Kidney (tissue), 14 donors: ENCODE data around the gene CSTF2T. TPM values are rescaled to one million over a fixed set of nuclear protein-coding genes. Genes with fewer than 3 reads are reported as not detected.

ENCODE experiments used
- DNase-seq, 5 donors: peaks; one replicate each; pipeline ENCODE4 v3.0.0-alpha.2; 2013 to 2020
- FAIRE-seq: peaks from 2 replicates; lab custom pipeline; 2012; peaks lifted over from hg19 to GRCh38; lab: Jason Lieb, UNC
- H3K27ac ChIP-seq, 2 donors: one replicate each; pipeline ENCODE4 v1.7.0; 2013; ENCODE audit warnings: low read depth in 2 of 2, low read length in 2 of 2, inconsistent platforms in 1 of 2
- H3K27me3 ChIP-seq: one replicate; pipeline ENCODE4 v1.7.1; 2013; ENCODE audit warnings: low read length, inconsistent platforms; ENCODE audit not compliant: control insufficient read depth, insufficient read depth
- H3K36me3 ChIP-seq, 3 donors: one replicate each; pipeline versions ENCODE4 v1.7.0 to v1.7.1; 2013; ENCODE audit warnings: low read length in 3 of 3, control low read depth in 1 of 3, inconsistent platforms in 1 of 3; ENCODE audit not compliant: insufficient read depth in 3 of 3, control insufficient read depth in 2 of 3
- H3K4me1 ChIP-seq, 3 donors: one replicate each; pipeline versions ENCODE4 v1.7.0 to v1.7.1; 2013; ENCODE audit warnings: low read length in 3 of 3, inconsistent platforms in 1 of 3, low read depth in 1 of 3; ENCODE audit not compliant: control insufficient read depth in 2 of 3, insufficient read depth in 2 of 3
- H3K4me3 ChIP-seq, 3 donors: one replicate each; pipeline versions ENCODE4 v1.7.0 to v1.8.1; 2013; ENCODE audit warnings: low read length in 3 of 3, control low read depth in 1 of 3, inconsistent platforms in 1 of 3
- H3K9ac ChIP-seq, 3 donors: one replicate each; pipeline versions ENCODE4 v1.7.0 to v1.7.1; 2013; ENCODE audit warnings: low read length in 3 of 3, control low read depth in 1 of 3, inconsistent platforms in 1 of 3
- H3K9me3 ChIP-seq, 3 donors: one replicate each; pipeline versions ENCODE4 v1.7.0 to v1.7.1; 2013; ENCODE audit warnings: low read length in 3 of 3, control low read depth in 1 of 3, inconsistent platforms in 1 of 3; ENCODE audit not compliant: control insufficient read depth in 2 of 3, insufficient read depth in 1 of 3
- CTCF ChIP-seq: IDR thresholded peaks from 3 replicates; pipeline ENCODE4 v1.5.1; 2012; ENCODE audit warnings: mild to moderate bottlenecking, moderate library complexity, borderline replicate concordance; ENCODE audit not compliant: insufficient read depth; ENCODE audit errors: extremely low read depth
- intact Hi-C: fragments of 100-400 bp; cut with DNase I; formaldehyde crosslinking; loops from one replicate; pipeline ENCODE4 v1.11.1; 2022
- polyA plus RNA-seq: library from polyadenylated mRNA; stranded (reverse); fragments of 350-450 nt; fragmentation: Illumina TruSeq; extraction: RNeasy Lipid Tissue Mini Kit (QIAGEN cat#74804); gene quantifications from one replicate; pipeline ENCODE4 v1.2.3, GENCODE V29; 2014; ENCODE audit warnings: low read depth, low replicate concordance; ENCODE audit not compliant: insufficient read depth
- total RNA-seq: library from RNA; stranded (reverse); fragmentation: NEBNext Ultra II Directional; extraction: Animal tissue kit (Norgen Biotek cat#: 25700); gene quantifications from one replicate; pipeline ENCODE4 v1.2.1, GENCODE V29; 2021
- donor health status: control.
- donor health status: control.
- donor health status: control.
- donor health status: control.
- donor health status: control.
- donor health status: DM: yes; HTN: yes; CAD: no.
- donor health status: Normal renal cell carcinoma (clear cell type).

CSTF2T gene
- total and polyA plus RNA-seq, 2 donors from 2014 or later: 11.2 to 24.9 TPM

- Histone ChIP-seq H3K36me3 (no peaks in the 10 kb centered on the region), H3K4me1 (no peaks in the 10 kb centered on the region), H3K4me3 (no peak overlapping the region), H3K9me3 (no peaks in the 10 kb centered on the region), H3K9ac (no peak overlapping the region), H3K27me3 (no peaks in the 10 kb centered on the region), H3K27ac (no peak overlapping the region)
- DNase-seq (peak in 1 of 5 donors; percentile 71), FAIRE-seq (no peak)
- TF ChIP-seq CTCF: no peak
- intact Hi-C loops: no loop called here
These were observed 16.2 kb downstream of the CSTF2T start for GRCh38 chr10:51683031-51683691.

DNA sequence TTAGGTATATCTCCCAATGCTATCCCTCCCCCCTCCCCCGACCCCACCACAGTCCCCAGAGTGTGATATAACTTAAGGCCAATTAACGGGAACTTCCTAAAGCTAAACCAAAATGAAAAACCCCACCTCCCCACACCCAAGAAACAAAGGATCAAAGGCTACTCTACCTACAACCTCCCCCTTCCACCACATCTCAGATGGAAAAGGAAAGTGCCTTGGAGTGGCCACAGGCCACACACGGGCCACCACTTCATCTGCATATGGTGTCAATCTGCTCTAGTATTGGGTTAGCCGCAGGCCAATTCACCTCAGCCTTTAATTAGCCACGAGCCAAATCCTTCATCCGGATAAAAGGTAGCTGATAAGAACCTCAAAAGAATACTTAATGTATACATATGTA lies 19.6 kb downstream of the CSTF2T start:
- FAIRE-seq (no peak), DNase-seq (no peak)
- Histone ChIP-seq H3K27ac (no peak overlapping the region), H3K36me3 (no peaks in the 10 kb centered on the region), H3K27me3 (no peaks in the 10 kb centered on the region), H3K4me1 (no peaks in the 10 kb centered on the region), H3K4me3 (no peak overlapping the region), H3K9ac (no peak overlapping the region), H3K9me3 (no peaks in the 10 kb centered on the region)
- intact Hi-C loops: no loop called here
- TF ChIP-seq CTCF: no peak

- Histone ChIP-seq H3K9ac (no peak overlapping the region), H3K4me3 (no peak overlapping the region), H3K36me3 (no peaks in the 10 kb centered on the region), H3K27me3 (no peaks in the 10 kb centered on the region), H3K27ac (no peak overlapping the region), H3K4me1 (no peaks in the 10 kb centered on the region), H3K9me3 (no peaks in the 10 kb centered on the region)
- DNase-seq (no peak), FAIRE-seq (no peak)
- TF ChIP-seq CTCF: no peak
- intact Hi-C loops: no loop called here
These were observed 24.3 kb downstream of the CSTF2T start for GRCh38 chr10:51675088-51675487.
